ENCODE measurements around the gene AMD1.

Gene AMD1

DNA sequence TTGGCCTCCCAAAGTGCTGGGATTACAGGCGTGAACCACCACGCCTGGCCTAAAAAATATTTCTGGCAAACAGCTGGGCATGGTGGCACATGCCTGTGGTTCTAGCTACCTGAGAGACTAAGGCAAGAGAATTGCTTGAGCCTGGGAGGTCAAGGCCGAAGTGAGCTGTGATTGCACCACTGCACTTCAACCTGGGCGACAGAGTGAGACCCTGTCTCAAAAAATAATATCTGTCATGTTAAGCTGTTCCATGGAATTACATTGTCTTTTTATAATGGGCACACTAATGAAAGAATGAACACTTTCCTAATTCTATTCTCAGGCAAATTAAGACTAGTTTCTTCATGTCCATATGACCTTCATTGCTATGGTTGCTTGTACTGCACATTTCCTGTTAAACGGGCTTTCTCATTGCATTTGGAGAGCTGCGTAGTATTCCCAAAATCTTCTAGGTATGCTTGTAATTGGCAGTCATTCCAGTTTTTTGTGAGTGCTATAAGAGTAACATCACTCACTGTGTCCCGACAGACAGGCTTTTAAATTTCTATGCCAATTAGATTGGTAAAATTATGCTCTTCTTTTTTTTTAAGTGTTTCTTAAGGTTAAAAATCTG is 12.1 kb downstream of the AMD1 start:
- Mint-ChIP-seq H3K27me3 (ENCODE audit: low read depth) (no peaks in the 10 kb centered on the region), H3K27ac (no peak overlapping the region), H3K4me3 (no peak overlapping the region), H3K36me3 (ENCODE audit: low read depth) (peaks cover 33% of the 10 kb centered on the region), H3K4me1 (peaks cover 19% of the 10 kb centered on the region), H3K9me3 (no peaks in the 10 kb centered on the region)
- TF ChIP-seq CTCF (IDR thresholded peaks at IDR 0.05; ENCODE audit: unreplicated experiment in 3 of 3): no peak

- Mint-ChIP-seq H3K27ac (no peak overlapping the region), H3K27me3 (ENCODE audit: low read depth) (no peaks in the 10 kb centered on the region), H3K9me3 (no peaks in the 10 kb centered on the region), H3K4me3 (no peak overlapping the region), H3K36me3 (ENCODE audit: low read depth) (peaks cover 50% of the 10 kb centered on the region), H3K4me1 (no peaks in the 10 kb centered on the region)
- no peak for TF ChIP-seq CTCF (IDR thresholded peaks at IDR 0.05; ENCODE audit: unreplicated experiment in 3 of 3)
Measured at GRCh38 chr6:110890288-110890687, 15.7 kb downstream of the AMD1 start.

GRCh38 chr6:110895907-110896608 is 21.5 kb downstream of the AMD1 start:
- no peak overlapping the region for H3K4me3 Mint-ChIP-seq
- no peak for TF ChIP-seq CTCF (IDR thresholded peaks at IDR 0.05; ENCODE audit: unreplicated experiment in 3 of 3)
- H3K27ac Mint-ChIP-seq: no peak overlapping the region
- no peaks in the 10 kb centered on the region for H3K27me3 Mint-ChIP-seq (ENCODE audit: low read depth)
- peaks cover 5% of the 10 kb centered on the region for H3K9me3 Mint-ChIP-seq
- no peaks in the 10 kb centered on the region for H3K4me1 Mint-ChIP-seq
- peaks cover 79% of the 10 kb centered on the region for H3K36me3 Mint-ChIP-seq (ENCODE audit: low read depth)

- H3K4me3 Mint-ChIP-seq: no peak overlapping the region
- TF ChIP-seq CTCF (IDR thresholded peaks at IDR 0.05; ENCODE audit: unreplicated experiment in 3 of 3): no peak
- H3K27me3 Mint-ChIP-seq (ENCODE audit: low read depth): no peaks in the 10 kb centered on the region
- H3K27ac Mint-ChIP-seq: no peak overlapping the region
- peaks cover 7% of the 10 kb centered on the region for H3K9me3 Mint-ChIP-seq
- H3K4me1 Mint-ChIP-seq: no peaks in the 10 kb centered on the region
- peaks cover 82% of the 10 kb centered on the region for H3K36me3 Mint-ChIP-seq (ENCODE audit: low read depth)
Measured at GRCh38 chr6:110897433-110897832, 22.8 kb downstream of the AMD1 start.

DNA sequence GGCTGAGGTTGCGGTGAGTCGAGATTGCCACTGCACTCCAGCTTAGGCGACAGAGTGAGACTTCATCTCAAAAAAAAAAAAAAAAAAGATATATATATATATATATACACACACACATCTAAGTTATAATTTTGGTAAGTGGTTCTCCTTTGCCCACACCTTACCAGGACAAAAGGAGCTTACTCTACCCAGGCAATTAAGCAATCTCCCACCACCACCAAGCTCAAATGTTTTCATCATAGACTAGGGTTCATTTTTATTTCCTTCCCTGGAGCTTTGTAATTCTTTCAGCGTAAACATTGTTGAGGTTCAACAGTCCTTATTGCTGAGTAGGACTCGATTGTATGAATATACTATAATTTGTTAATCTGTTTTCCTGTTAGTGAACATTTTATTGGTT is 23.5 kb downstream of the AMD1 start:
- Mint-ChIP-seq H3K27me3 (ENCODE audit: low read depth) (no peaks in the 10 kb centered on the region), H3K36me3 (ENCODE audit: low read depth) (peaks cover 82% of the 10 kb centered on the region), H3K9me3 (peaks cover 7% of the 10 kb centered on the region), H3K4me1 (no peaks in the 10 kb centered on the region), H3K27ac (peak overlapping the region in 1 of 3 experiments; percentile 32), H3K4me3 (no peak overlapping the region)
- no peak for TF ChIP-seq CTCF (IDR thresholded peaks at IDR 0.05; ENCODE audit: unreplicated experiment in 3 of 3)

Data from nephron (organoid).